NCI-H1048 (cell line): ENCODE results near the gene NQO1.
"Not testable (repeated sequence)": the region's sequence is repeated elsewhere in the genome, so short reads cannot be mapped to it uniquely, and the experiment has no call there.

Experiments used
- DNase-seq: peaks from one replicate; lab custom pipeline; 2025; lab: John Stamatoyannopoulos, UW

The NQO1 gene

GRCh38 chr16:69741951-69742904 is 15.9 kb upstream of the NQO1 start:
- no peak for DNase-seq

GRCh38 chr16:69741519-69741918 is 15.2 kb upstream of the NQO1 start:
- no peak for DNase-seq

DNA sequence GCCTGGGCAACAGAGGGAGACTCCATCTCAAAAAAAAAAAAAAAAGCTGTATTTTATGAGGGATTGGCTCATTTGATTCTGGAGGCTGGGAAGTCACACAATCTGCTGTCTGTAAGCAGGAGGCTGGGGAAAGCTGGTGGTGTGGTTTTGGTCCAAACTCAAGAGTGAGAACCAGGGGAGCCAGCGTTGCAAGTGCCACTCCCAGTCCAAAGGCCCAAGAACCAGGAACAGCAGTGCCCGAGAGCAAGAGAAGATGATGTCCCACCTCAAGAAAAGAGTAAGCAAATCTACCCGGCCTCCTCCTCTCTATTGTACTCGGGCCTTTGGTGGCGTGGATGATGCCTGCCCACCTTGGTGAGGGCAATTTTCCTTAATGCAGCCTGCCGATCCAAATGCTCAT is 5.7 kb upstream of the NQO1 start:
- DNase-seq, result no peak

DNA sequence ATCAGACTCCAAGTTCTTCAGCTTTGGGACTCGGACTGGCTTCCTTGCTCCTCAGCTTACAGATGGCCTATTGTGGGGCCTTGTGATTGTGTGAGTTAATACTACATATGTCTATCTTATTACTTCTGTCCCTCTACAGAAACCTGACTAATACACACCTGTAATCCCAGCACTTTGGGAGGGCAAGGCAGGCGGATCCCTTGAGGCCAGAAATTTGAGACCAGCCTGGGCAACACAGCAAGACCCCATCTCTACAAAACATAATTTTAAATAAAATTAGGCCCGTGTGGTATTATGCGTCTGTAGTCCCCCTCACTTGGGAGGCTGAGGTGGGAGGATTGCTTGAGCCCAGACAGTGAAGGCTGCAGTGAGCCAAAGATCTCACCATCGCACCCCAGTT is 4.9 kb upstream of the NQO1 start:
- DNase-seq, result not testable (repeated sequence)

- not testable (repeated sequence) for DNase-seq
Observed at GRCh38 chr16:69729030-69729429, 2.7 kb upstream of the NQO1 start.

- DNase-seq, result no peak
Observed at GRCh38 chr16:69727916-69728270, 1.5 kb upstream of the NQO1 start.

- DNase-seq, result no peak
Observed at GRCh38 chr16:69725480-69726312, 664 bp downstream of the NQO1 start.

DNA sequence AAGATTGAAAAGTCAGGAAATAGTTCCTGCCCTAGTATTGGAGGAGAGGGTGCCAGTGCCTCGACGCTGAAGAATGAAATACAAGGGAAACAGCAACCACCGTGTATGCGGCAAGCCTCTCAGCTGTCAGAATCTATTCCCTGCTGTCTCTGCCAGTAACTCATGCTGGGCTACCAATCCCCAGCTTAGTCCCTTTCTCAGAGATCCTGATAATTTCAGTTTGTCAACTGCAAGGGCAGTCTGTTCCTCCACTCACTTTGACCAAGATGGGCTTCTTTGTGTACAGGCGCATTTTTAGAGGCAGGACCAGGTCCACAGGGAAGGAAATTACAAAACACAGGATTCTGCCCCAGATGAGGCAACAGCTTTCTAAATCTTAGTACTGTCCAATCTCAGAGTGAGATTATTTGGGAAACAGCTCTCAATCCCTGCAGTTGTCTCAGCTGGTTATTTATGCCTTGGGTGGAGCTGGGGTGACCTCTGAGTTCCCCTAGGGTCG is 1.3 kb downstream of the NQO1 start:
- no peak for DNase-seq

DNA sequence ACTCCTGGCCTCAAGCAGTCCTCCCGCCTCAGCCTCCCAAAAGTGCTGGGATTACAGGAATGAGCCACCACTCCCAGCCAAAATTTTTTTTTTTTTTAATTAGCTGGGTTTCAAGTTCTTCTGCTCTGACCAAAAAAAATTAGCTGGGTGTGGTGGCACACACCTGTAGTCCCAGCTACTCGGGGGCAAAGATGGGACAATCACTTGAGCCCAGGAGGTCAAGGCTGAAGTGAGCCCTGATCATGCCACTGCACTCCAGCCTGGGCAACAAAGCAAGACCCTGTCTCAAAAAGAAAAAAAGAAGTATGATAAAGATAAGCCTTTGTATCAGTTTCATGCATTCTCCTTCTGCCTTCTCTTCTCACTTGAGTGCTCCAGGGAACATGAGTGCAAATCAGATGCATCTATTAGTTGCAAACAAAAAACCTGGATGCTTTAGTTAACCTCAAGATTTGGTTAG is 1.9 kb downstream of the NQO1 start:
- no peak for DNase-seq

- DNase-seq, result no peak
Observed at GRCh38 chr16:69721441-69721957, 4.9 kb downstream of the NQO1 start.

- DNase-seq, result no peak
Observed at GRCh38 chr16:69720822-69721430, 5.4 kb downstream of the NQO1 start.

DNA sequence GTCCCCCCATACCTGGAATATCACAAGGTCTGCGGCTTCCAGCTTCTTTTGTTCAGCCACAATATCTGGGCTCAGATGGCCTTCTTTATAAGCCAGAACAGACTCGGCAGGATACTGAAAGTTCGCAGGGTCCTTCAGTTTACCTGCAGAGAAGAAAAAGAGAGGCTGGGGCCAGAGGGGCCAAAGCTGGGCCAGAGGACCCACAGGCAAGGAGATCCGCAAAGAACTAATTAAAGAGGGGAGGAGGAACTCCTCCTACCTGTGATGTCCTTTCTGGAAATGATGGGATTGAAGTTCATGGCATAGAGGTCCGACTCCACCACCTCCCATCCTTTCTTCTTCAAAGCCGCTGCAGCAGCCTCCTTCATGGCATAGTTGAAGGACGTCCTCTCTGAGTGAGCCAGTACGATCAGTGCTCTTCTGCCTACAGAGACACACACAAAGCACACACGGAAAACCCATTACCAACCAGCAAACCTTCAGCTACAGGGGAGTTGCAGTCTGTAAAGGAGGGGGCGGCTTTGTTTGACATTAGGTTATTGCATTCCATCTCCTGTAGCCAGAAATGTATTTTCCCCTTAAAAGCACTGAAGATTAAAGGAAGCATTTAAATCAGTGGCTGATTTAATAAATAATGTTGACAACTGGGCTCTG is 8.1 kb downstream of the NQO1 start:
- DNase-seq, result no peak

DNA sequence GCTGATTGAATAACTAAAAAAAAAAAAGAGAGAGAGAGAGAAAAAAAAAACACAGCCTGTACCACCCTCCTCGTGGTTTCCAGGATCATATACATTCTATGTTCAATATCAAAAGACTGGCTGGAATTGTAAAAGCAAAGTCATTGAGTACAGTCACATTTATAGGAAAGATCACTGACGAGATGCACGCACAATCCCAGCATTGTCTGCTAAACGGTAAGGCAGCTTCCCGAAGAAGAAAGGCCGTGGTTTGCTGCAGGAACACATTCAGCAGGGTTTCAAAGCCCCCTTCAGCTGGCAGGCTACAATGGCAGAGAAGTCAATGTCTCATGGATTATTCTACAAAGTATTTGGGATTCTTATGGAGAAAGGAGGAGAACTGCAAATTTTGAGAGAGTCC is 9.3 kb downstream of the NQO1 start:
- no peak for DNase-seq

DNA sequence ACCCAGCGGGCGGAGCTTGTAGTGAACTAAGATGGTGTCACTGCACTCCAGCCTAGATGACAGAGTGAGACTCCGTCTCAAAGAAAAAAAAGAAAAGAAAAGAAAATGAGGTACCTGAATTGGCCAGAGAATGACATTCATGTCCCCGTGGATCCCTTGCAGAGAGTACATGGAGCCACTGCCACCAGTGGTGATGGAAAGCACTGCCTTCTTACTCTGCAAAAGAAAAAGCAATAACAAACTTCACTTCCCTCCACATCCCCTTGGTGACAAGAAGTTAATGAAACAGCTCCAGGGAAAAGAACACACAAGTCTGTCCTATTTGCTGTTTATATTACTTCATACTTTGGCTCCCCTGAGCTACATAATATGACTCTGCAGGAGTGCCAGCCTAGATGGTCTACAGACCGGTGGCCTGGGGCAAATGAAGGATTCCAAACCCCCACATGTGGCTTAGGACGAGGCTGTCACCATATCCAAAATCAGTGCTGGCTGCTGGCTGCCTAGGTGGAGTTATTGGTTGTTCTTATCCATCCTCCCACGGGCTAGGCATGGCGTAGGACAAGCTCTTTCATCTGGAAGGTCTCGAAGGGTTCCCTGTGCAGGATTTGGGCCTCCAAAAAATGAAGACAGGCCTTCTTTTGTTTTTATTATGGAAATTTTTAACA is 13.3 kb downstream of the NQO1 start:
- no peak for DNase-seq

DNA sequence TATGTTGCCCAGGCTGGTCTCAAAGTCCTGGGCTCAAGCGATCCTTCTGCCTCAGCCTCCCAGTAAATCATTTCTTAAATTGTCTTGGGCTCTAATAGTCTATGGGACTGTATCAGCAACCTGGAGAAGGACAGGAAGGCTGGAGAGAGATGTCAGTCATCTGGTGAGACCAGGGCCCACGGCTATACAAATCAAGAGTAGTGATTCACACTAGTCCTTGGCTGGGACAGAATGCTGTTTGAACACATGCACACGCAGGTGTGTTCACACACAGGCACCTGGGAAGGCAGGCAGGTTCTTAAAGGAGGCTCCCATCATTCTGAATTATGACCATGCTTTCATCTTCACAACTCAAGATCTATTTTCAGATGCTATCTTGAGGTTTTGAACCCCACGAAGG is 14.1 kb downstream of the NQO1 start:
- no peak for DNase-seq

GRCh38 chr16:69711115-69711740 is 15.1 kb downstream of the NQO1 start:
- no peak for DNase-seq

DNA sequence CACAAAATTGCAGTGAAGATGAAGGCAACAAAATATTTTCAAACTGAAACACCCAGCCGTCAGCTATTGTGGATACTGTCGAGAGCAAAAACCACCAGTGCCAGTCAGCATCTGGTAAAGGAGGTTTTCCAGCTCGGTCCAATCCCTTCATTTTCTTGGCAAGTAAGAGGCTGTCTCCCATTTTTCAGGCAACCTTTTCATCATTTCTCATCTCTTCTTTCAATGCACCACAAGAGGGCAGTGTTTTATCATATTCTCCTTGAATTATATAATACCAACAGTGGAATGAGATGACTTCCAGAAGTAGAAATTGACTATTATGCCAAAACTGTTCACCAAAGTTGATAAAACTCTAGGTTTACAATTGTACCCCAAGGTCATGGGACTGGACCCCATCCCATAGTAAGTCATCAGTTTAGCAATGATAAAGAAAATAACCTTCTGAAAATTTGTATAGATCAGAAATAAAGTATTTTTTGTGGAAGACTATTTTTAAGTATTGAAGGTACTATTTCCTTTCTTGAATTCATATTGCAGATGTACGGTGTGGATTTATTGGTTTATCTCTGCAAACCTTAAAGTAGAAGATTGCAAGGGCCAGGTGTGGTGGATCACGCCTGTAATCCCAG is 16.8 kb downstream of the NQO1 start:
- DNase-seq, result no peak

- no peak for DNase-seq
Observed at GRCh38 chr16:69707920-69708683, 18.3 kb downstream of the NQO1 start.

DNA sequence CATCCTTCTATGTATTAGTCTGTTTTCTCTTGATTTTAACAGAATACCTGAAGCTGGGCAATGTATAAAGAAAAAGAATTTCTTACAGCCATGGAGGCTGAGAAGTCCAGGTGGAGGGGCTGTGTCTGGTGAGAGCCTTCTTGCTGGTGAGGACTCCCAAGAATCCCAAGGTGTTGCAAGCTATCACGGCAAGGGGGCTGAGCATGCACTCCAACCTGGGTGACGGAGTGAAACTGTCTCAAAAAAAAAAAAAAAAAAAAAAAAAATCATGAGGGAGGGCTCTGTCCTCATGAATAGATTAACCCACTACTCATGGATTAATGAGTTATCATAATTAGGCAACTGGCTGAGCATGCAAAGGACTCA is 19.4 kb downstream of the NQO1 start:
- no peak for DNase-seq
